Iris pigment epithelial cell (primary cell): ENCODE results near the gene RAD51C.
"Not testable (repeated sequence)": the region's sequence is repeated elsewhere in the genome, so short reads cannot be mapped to it uniquely, and the experiment has no call there.

Experiments
- DNase-seq: peaks from one replicate; pipeline ENCODE4 v3.0.0-alpha.2; 2011; ENCODE audit warnings: low read depth

RAD51C gene

GRCh38 chr17:58684003-58684402 is 8.4 kb upstream of the RAD51C start:
- no peak for DNase-seq

GRCh38 chr17:58684462-58684861 is 7.9 kb upstream of the RAD51C start:
- DNase-seq: not testable (repeated sequence)

GRCh38 chr17:58686980-58687379 is 5.4 kb upstream of the RAD51C start:
- DNase-seq: no peak

- DNase-seq: no peak
Measured at GRCh38 chr17:58688521-58688920, 3.9 kb upstream of the RAD51C start.

GRCh38 chr17:58690033-58690432 is 2.4 kb upstream of the RAD51C start:
- not testable (repeated sequence) for DNase-seq

- DNase-seq: no peak
Measured at GRCh38 chr17:58691701-58692238, 632 bp upstream of the RAD51C start, which contains the start of gene TEX14. TEX14 (minus strand) TSS chr17:58692045; CDS start chr17:58652001, 40,044 bp downstream.

- peak; percentile 1 for DNase-seq
Measured at GRCh38 chr17:58693208-58693607, 806 bp downstream of the RAD51C start.

- DNase-seq: no peak
Measured at GRCh38 chr17:58693751-58694150, 1.3 kb downstream of the RAD51C start.

- DNase-seq: no peak
Measured at GRCh38 chr17:58694302-58694701, 1.9 kb downstream of the RAD51C start.

- peak; percentile 19 for DNase-seq
Measured at GRCh38 chr17:58694826-58695225, 2.4 kb downstream of the RAD51C start.

- no peak for DNase-seq
Measured at GRCh38 chr17:58699771-58700170, 7.4 kb downstream of the RAD51C start.

- DNase-seq: no peak
Measured at GRCh38 chr17:58702045-58702476, 9.7 kb downstream of the RAD51C start.

- DNase-seq: no peak
Measured at GRCh38 chr17:58702708-58703107, 10.3 kb downstream of the RAD51C start.

GRCh38 chr17:58703137-58703915 is 10.9 kb downstream of the RAD51C start:
- DNase-seq: peak; percentile 77

GRCh38 chr17:58703916-58704286 is 11.5 kb downstream of the RAD51C start:
- no peak for DNase-seq

- no peak for DNase-seq
Measured at GRCh38 chr17:58706351-58707140, 14.1 kb downstream of the RAD51C start.

- peak; percentile 57 for DNase-seq
Measured at GRCh38 chr17:58710948-58711552, 18.6 kb downstream of the RAD51C start.

- no peak for DNase-seq
Measured at GRCh38 chr17:58722274-58722673, 29.9 kb downstream of the RAD51C start.

GRCh38 chr17:58722696-58723095 is 30.3 kb downstream of the RAD51C start:
- no peak for DNase-seq

- DNase-seq: peak; percentile 10
Measured at GRCh38 chr17:58728798-58729197, 36.4 kb downstream of the RAD51C start.

- no peak for DNase-seq
Measured at GRCh38 chr17:58730937-58731336, 38.5 kb downstream of the RAD51C start.

- DNase-seq: no peak
Measured at GRCh38 chr17:58734040-58734439, 41.6 kb downstream of the RAD51C start.
